ENCODE measurements around the gene CDKN2B. TPM values are rescaled to one million over a fixed set of nuclear protein-coding genes. Genes with fewer than 3 reads are reported as not detected.

The CDKN2B gene
- total RNA-seq, 1 experiment from 2014 or later: 0.05 TPM

DNA sequence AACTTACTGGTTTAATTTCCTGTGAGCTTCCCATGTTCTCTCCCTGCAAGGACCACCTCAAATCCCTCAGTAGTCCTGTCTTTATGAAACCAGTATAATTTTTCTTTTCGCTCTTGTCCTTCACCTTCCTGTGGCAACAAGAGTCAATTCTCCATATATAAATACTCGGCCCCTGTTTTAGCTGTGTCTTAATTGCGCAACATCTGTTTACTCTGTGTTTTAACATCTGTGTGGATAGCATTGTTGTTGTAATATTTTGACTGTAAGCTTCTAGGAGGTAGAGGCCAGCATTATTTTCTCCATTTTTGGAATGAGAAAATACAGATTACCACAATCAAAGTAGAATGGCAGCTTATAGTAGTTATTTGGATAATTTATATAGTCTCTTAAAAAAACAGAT is 30.2 kb upstream of the CDKN2B start:
- ChIA-PET POLR2A (no interaction called here), CTCF (no interaction called here)
- Histone ChIP-seq H3K27me3 (ENCODE audit: control insufficient read depth, insufficient read depth, low read length) (no peaks in the 10 kb centered on the region), H3K27ac (ENCODE audit: low read length) (no peak overlapping the region), H3K9me3 (ENCODE audit: control insufficient read depth, insufficient read depth, low read depth, low read length) (no peaks in the 10 kb centered on the region), H3K4me1 (ENCODE audit: control insufficient read depth, insufficient read depth, low read length) (no peaks in the 10 kb centered on the region), H3K36me3 (ENCODE audit: control insufficient read depth, insufficient read depth, low read length) (no peaks in the 10 kb centered on the region), H3K4me3 (ENCODE audit: low read depth in 2 of 2, low read length in 2 of 2) (no peak overlapping the region)
- no peak for ATAC-seq
- in situ Hi-C loops (cut with HindIII; ENCODE audit: low pct_unique_long_range_greater_than_20kb, low sequenced_read_pairs): no loop called here
- intact Hi-C loops (cut with micrococcal nuclease; ENCODE audit: unreplicated experiment): no loop called here
- TF ChIP-seq SIN3A (IDR thresholded peaks at IDR 0.05; ENCODE audit: borderline replicate concordance, insufficient read depth, low read depth, low read length) (no peak), POLR2AphosphoS5 (IDR thresholded peaks at IDR 0.05; ENCODE audit: low read depth, low read length) (no peak), TCF7L2 (IDR thresholded peaks at IDR 0.05; ENCODE audit: low read depth, low read length) (no peak)
- TF ChIP-seq, protein P1, sequence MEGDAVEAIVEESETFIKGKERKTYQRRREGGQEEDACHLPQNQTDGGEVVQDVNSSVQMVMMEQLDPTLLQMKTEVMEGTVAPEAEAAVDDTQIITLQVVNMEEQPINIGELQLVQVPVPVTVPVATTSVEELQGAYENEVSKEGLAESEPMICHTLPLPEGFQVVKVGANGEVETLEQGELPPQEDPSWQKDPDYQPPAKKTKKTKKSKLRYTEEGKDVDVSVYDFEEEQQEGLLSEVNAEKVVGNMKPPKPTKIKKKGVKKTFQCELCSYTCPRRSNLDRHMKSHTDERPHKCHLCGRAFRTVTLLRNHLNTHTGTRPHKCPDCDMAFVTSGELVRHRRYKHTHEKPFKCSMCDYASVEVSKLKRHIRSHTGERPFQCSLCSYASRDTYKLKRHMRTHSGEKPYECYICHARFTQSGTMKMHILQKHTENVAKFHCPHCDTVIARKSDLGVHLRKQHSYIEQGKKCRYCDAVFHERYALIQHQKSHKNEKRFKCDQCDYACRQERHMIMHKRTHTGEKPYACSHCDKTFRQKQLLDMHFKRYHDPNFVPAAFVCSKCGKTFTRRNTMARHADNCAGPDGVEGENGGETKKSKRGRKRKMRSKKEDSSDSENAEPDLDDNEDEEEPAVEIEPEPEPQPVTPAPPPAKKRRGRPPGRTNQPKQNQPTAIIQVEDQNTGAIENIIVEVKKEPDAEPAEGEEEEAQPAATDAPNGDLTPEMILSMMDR (IDR thresholded peaks at IDR 0.05): no peak
- TF ChIP-seq, protein P2, sequence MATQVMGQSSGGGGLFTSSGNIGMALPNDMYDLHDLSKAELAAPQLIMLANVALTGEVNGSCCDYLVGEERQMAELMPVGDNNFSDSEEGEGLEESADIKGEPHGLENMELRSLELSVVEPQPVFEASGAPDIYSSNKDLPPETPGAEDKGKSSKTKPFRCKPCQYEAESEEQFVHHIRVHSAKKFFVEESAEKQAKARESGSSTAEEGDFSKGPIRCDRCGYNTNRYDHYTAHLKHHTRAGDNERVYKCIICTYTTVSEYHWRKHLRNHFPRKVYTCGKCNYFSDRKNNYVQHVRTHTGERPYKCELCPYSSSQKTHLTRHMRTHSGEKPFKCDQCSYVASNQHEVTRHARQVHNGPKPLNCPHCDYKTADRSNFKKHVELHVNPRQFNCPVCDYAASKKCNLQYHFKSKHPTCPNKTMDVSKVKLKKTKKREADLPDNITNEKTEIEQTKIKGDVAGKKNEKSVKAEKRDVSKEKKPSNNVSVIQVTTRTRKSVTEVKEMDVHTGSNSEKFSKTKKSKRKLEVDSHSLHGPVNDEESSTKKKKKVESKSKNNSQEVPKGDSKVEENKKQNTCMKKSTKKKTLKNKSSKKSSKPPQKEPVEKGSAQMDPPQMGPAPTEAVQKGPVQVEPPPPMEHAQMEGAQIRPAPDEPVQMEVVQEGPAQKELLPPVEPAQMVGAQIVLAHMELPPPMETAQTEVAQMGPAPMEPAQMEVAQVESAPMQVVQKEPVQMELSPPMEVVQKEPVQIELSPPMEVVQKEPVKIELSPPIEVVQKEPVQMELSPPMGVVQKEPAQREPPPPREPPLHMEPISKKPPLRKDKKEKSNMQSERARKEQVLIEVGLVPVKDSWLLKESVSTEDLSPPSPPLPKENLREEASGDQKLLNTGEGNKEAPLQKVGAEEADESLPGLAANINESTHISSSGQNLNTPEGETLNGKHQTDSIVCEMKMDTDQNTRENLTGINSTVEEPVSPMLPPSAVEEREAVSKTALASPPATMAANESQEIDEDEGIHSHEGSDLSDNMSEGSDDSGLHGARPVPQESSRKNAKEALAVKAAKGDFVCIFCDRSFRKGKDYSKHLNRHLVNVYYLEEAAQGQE (IDR thresholded peaks at IDR 0.05; ENCODE audit: insufficient read depth in 1 of 2, low read depth in 2 of 2, low read length in 1 of 2): no peak
- no peak for DNase-seq (ENCODE audit: low read depth, low spot score)
- BruUV-seq (replicated peaks): no TSS peak

DNA sequence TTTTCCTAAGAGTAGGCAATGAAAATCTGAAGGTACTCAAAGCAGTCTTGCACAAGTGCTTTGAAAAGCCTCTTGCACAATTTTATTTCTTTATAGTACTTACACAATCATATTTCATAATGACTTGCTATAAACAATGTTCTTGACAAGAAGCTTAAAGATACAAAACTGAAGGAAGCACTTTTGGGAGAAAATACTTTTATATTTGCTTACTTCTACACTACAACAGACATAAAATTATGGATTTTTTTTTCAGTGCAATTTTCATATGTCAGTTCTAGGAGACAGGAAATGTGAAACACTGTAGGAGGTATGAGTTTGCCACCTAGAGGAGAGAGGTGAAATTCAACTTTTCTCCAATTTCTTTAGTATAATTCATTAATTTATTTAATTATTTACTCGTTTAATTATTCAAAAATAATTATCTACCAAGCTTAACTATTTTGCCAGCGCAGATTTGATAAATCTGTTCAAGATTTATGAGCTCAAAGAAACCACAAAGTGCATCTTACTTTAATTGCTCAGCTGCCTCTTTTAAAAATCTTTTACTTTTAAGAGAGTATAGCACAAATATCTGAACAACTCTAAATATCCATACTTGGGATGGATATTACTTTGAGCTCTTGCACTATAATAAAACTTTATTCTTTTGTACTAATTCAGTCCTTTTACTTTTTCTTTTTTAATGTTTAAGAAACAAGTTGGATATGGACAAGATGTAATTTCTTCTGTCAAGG is 29.0 kb upstream of the CDKN2B start:
- Histone ChIP-seq H3K4me1 (ENCODE audit: control insufficient read depth, insufficient read depth, low read length) (no peaks in the 10 kb centered on the region), H3K9me3 (ENCODE audit: control insufficient read depth, insufficient read depth, low read depth, low read length) (no peaks in the 10 kb centered on the region), H3K27ac (ENCODE audit: low read length) (no peak overlapping the region), H3K36me3 (ENCODE audit: control insufficient read depth, insufficient read depth, low read length) (no peaks in the 10 kb centered on the region), H3K27me3 (ENCODE audit: control insufficient read depth, insufficient read depth, low read length) (no peaks in the 10 kb centered on the region), H3K4me3 (ENCODE audit: low read depth in 2 of 2, low read length in 2 of 2) (no peak overlapping the region)
- no peak for DNase-seq (ENCODE audit: low read depth, low spot score)
- TF ChIP-seq, protein P2 (IDR thresholded peaks at IDR 0.05; ENCODE audit: insufficient read depth in 1 of 2, low read depth in 2 of 2, low read length in 1 of 2): no peak
- TF ChIP-seq TCF7L2 (IDR thresholded peaks at IDR 0.05; ENCODE audit: low read depth, low read length): no peak
- TF ChIP-seq SIN3A (IDR thresholded peaks at IDR 0.05; ENCODE audit: borderline replicate concordance, insufficient read depth, low read depth, low read length): no peak
- TF ChIP-seq, protein P1 (IDR thresholded peaks at IDR 0.05): no peak
- no peak for TF ChIP-seq POLR2AphosphoS5 (IDR thresholded peaks at IDR 0.05; ENCODE audit: low read depth, low read length)
- ChIA-PET CTCF (no interaction called here), POLR2A (no interaction called here)
- intact Hi-C loops (cut with micrococcal nuclease; ENCODE audit: unreplicated experiment) (no loop called here), in situ Hi-C loops (cut with HindIII; ENCODE audit: low pct_unique_long_range_greater_than_20kb, low sequenced_read_pairs) (no loop called here)
- ATAC-seq: no peak
- no TSS peak for BruUV-seq (replicated peaks)
